HG03558 (cell line): ENCODE results near the gene ATP9A.
"Not testable (repeated sequence)": the region's sequence is repeated elsewhere in the genome, so short reads cannot be mapped to it uniquely, and the experiment has no call there.

Experiments
- ATAC-seq: cut with Tn5 transposase; IDR thresholded peaks from one replicate; pipeline ENCODE4 v1.9.1; 2021; ENCODE audit warnings: moderate number of reproducible peaks; ENCODE audit not compliant: unreplicated experiment; ENCODE audit errors: extremely low read depth

The ATP9A gene

DNA sequence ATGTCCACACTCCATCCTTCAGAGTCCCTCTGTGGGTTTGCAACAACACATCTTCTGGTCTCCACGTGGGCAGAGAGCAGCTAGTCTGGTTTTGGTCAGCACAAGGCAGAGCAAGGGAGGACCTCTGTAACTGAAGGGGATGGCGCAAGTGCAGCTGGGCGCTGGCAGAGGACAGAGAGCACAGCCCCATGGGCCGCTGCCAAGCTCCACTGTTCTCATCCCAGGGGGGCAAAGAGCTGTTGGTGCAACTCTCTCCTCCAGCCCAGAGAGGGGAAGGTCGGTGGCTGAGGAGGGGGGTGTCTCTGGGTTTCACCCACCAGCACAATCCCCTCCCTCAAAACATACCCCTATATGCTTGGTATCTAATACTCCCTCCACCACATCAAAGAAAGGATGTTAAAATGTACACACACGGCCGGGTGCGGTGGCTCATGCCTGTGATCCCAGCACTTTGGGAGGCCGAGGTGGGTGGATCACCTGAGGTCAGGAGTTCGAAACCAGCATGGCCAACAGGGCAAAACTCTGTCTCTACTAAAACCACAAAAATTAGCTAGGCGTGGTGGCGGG lies 9.1 kb downstream of the ATP9A start:
- ATAC-seq: no peak

DNA sequence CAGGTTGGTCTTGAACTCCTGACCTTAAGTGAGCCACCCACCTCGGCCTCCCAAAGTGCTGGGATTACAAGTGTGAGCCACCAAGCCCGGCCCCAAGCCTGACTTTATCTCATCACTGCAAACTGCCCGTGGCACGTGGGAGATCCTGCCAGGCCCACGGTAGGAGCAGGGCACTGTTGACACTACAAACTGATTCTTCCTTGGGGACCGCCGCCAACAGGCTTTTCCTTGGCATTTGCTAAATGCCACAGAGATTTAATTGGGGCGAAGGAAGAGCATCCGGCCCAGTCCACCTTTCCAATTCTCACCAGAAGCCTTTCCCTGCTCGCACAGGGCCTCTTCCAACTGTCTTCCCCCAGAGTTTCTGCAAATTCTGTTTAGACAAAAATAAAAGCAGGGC lies 11.0 kb downstream of the ATP9A start:
- ATAC-seq: no peak

DNA sequence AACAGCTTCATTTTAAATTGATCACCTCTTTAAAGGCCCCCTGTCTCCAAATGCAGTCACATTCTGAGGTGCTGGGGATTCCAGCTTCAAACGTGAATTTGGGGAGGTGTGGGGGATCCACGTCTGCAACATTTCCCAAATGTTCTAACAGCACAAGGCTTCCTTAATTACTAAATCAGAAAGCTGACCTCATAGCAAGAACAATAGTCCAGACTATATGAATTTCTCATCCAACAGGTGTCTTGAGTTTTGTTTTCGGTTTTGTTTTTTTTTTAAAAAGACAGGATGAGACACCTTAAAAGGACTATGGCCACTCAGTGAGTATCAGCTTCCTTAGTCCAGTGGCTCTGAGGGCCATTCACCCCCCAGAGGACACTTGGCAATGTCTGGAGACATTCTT lies 11.5 kb downstream of the ATP9A start:
- ATAC-seq: no peak

DNA sequence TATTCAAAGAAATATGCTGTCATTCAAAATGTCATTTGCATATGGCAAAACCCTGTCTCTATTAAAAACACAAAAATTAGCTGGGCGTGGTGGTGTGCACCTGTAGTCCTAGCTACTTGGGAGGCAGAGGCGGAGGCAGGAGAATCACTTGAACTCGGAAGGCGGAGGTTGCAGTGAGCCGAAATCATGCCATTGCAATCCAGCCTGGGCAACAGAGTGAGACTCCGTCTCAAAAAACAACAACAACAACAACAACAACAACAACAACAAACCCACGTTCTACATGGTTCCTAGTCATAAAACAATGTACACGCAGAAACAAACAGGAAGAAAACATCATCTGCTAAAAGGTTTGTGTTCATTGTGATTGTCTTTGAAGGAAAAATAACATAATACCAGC lies 15.0 kb downstream of the ATP9A start:
- ATAC-seq: not testable (repeated sequence)

DNA sequence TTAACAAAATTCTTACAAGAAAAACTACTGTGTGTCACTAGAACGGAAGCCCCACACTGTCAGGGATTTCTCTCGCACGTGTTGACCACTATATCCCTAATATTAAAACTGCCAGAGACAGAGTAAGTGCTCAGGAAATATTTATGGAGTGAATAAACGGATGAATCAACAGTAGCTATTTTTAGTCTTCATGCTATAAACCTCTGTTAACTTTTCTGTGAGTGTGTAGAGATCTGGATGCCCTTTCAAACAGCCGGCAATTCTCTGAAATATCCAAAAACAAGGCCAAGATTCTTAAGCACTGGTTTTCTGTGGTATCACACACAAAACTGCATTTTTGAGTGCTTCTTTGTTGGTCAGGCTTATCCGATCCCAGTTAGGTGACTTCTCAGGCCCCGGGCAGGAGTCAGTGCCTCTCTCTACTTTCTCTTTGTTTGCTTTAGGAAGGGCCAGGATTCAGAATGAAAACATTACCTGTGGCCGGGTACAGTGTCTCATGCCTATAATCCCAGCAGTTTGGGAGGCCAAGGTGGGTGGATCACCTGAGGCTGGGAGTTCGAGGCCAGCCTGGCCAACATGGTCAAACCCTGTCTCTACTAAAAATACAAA lies 15.7 kb downstream of the ATP9A start:
- no peak for ATAC-seq

DNA sequence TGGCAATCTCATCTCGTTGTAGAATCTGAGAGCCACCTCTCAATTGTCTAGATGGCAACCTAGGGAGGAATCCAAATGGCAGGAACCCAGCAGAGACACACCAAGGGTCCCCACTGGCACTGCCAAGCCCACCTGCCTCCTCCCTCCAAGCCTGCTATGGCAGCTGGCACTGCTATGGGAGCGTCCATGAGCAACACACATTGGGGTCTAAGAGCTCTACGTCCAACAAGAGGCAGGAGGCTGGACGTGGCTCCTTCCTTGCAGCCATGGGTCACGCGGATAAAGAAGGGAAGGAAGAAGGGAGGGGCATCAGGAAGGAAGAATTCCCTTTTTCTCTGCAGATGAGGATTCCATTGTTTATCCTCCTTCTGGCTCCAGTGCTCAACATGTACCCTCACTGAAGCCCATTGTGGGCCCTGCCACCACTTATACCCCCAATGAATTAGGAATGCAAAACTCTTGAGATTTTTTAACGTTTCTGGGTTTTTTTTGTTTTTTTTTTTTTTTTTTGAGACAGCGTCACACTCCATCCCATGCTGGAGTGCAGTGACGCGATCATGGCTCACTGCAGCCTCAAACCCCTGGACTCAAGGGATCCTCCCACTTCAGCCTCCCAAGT lies 17.3 kb downstream of the ATP9A start:
- ATAC-seq: no peak

DNA sequence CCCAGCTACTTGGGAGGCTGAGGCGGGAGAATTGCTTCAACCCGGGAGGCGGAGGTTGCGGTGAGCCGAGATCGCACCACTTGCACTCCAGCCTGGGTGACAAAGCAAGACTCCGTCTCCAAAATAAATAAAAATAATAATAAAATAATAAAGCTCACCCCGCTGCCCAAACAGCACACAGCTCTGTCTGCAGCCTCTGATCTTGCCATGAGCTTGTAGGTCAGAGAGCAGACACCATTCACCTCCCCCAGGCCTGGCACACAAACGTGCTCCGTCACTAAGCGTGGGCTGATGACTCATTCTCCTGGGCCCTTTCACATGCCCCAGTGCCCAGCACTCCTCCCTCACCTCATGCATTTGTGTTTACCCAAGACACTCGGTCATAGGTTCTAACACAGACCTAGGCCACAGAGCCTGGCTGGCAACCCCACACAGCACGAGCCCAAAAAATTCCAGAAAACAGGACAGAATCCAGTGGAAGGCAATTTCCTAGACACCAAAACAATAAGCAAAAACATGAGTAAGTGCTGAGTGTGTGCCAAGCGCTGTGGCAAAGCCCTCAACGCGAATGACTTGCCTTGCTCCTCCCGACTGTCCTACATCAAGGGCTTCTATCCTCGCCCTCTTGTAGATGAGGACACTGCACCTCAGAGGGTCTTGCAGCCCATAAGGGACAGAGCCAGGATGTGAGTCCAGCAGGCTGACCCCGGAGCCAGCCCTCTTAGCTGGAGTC lies 18.0 kb downstream of the ATP9A start:
- no peak for ATAC-seq

DNA sequence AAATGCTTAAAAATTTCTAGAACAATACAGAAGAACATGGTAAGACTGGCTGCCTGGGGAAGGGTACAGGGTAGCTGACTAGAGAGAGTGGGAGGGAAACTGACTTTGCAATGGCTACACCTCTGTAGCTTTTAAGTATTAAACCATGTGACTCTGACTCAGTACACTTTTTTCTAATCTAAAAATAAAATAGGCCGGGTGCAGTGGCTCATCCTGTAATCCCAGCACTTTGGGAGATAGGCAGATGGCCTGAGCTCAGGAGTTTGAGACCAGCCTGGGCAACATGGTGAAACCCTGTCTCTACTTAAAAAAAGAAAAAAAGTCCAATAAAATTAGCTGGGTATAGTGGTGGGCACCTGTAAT lies 18.5 kb downstream of the ATP9A start:
- no peak for ATAC-seq

DNA sequence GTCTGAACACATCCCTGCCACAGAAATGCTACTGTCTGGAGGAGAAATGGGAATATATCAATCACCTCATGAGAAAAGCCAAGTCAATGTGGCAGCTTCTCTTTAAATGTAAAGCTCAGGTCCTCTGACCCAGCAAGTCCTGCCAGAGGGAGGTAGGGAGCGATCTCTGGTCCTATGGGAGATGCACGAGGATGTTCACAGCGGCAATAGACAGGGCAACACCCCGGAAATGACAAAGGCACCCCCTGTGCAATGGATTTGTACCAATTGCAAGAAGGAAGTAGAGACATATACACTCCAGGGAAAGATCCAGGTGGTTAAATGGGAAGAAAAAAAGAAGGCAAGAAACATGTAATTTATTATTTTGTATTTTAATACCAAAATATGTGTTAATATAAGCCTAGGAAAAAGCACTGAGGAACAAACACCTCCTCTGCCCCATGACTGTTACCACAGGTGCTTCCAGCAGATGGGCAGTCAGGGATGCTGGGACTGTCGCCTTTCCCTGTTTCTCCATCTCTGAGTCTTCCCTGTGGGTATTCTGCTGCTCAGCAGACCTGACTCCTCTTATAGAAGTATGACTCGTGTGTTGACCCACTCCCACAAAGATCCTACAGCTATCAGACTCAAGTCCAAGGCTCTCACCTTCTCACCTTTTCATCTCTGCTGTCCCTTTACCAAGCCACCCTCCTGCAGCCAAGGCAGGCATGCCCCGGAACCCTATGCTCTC lies 20.8 kb downstream of the ATP9A start:
- ATAC-seq: no peak

DNA sequence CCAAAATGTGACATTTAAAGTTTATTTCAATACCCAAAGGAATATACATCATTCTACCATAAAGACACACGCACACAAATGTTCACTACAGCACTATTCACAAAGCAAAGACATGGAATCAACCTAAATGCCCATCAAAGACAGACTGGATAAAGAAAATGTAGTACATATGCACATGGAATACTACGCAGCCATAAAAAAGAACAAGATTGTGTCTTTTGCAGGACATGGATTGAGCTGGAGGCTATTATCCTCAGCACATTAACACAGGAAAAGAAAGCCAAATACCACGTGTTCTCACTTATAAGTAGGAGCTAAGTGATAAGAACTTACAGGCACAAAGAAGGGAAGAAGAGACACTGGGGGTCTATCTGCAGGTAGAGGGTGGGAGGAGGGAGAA lies 22.4 kb downstream of the ATP9A start:
- ATAC-seq: no peak

DNA sequence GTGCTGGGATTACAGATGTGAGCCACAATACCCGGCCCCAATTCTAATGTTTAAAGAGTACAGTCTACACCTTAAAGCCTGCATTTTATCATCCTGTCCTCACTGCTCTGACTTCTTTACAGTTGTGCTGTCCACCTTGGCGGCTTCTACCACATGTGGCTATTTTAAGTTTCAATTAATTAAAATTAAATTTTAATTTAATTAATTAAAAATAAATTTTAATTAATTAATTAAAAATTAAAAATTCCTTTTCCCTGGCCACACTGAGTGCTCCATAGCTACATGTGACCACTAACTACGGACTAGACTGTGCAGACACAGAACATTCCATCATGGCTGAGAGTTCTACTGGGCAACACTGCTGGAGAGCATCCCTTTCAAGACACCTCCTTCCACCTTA lies 27.4 kb downstream of the ATP9A start:
- no peak for ATAC-seq

DNA sequence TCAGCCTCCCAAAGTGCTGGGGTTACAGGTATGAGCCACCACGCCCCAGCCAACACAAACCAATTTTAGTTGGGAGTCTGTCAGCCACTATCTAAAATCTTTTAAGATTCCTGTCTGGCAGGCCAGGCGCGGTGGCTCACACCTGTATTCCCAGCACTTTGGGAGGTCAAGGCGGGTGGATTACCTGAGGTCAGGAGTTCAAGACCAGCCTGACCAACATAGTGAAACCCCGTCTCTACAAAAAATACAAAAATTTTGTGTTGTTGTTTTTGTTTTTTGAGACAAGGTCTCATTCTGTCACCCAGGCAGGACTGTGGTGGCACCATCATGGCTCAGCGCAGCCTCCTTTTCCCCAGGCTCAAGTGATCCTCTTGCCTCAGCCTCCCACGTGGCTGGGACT lies 27.9 kb downstream of the ATP9A start:
- ATAC-seq: not testable (repeated sequence)

DNA sequence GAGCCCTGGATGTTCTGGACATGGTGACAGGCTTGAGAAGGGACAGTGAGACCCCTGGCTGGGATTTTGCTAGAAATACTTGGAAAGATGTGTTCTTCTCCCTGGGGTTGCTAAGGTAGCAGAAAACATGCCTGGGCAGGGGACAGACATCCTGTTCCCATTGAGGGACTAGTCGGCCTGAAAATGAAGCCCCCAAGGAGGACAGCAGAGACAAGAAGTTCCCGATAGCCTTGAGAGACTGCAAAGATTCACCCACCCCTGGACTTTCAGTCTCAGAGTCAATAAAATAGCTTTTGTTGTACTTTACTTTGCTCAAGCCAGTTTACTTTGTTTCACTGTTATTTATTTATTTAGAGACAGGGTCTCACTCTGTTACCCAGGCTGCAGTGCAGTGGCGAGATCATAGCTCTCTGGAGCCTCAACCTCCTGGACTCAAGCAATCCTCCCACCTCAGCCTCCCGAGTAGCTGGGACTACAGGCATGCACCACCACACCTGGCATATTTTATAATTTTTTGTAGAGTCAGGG lies 28.4 kb downstream of the ATP9A start:
- ATAC-seq: no peak

DNA sequence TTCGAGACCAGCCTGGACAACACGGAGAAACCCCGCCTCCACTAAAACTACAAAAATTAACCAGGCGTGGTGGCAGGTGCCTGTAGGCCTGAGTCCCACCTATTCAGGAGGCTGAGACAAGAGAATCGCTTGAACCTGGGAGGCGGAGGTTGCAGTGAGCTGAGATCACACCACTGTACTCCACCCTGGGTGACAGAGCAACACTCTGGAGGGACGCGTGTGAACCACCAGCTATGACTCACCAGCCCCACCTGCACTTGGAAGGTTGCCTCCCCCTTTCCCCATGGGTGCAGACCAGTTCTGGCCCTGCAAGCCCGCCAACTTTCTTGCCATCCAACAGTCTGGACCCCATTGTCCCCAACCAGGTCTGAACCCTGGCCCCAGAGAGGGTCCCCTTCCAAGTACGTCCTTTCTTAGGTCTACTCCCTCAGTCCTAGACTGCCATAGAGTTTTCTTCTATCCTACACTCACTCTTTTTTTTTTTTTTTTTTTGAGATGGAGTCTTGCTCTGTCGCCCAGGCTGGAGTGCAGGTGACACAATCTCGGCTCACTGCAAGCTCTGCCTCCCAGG lies 29.2 kb downstream of the ATP9A start:
- ATAC-seq: no peak

DNA sequence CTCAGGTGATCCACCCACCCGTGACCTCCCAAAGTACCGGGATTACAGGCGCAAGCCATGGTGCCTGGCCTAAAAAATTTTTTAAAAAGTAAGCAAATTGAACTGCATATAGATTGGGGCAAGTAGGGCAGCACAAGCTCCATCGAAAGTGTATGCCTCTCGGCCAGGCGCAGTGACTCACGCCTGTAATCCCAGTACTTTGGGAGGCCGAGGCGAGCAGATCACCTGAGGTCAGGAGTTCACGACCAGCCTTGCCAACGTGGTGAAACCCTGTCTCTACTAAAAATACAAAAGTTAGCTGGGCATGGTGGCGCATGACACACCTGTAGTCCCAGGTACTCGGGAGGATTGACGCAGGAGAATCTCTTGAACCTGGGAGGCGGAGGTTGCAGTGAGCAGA lies 29.9 kb downstream of the ATP9A start:
- not testable (repeated sequence) for ATAC-seq

DNA sequence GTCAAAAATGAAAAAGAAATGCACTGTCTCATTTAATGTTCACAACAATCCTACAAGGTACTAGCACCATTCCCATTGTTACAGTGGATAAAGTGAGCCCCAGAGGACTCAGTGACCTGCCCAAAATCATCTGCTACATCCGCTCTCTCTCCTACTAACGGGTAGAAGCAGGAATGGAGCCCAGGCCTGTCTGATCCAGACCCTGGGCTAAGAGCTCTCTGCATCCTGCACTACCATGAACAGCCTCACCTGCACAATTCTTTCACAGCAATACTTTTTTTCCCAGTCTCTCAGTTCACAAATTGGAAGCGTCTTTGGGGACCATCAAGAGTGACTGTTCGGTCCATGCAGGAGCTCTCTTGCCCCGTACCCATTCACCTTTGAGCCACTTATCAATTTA lies 31.2 kb downstream of the ATP9A start:
- no peak for ATAC-seq

DNA sequence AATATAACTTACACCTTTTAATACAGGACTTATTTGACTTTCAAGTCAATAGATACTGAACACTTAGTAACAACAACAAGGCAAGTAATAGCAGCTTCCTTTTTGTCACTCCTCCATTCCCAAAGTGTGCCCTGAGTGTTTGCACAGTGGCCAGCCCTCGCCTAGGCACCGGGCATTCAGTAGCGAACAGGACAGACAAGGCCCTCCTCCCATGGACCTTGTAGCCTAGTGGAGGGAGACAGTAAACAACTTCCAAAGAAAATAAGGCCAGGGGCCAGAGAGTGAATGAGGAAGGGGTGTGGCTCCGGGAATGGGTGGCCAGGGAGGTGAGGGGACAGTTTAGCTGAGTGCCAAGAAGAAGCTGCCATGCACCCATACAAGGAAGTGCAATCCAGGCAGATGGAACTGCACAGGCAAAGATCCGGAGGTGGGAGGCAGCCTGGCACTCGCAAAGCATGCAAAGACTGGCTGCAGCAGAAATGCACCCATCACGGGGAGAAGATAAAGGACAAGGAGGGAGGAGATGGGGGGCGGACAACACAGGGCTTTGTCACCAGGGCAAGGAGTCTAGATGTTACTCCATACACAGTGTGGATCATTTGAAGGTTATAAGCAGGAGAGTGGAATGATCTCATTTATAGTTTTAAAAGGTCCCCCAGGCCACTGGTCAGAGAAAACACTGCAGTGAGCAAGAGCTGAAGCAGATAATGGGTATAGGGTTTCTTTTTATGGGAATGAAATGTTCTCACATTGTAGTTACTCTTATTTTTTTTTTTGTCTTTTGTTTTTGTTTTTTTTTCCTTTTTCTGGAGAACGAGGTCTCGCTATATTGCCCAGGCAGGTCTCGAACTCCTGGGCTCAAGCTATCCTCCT lies 32.2 kb downstream of the ATP9A start:
- ATAC-seq: no peak

DNA sequence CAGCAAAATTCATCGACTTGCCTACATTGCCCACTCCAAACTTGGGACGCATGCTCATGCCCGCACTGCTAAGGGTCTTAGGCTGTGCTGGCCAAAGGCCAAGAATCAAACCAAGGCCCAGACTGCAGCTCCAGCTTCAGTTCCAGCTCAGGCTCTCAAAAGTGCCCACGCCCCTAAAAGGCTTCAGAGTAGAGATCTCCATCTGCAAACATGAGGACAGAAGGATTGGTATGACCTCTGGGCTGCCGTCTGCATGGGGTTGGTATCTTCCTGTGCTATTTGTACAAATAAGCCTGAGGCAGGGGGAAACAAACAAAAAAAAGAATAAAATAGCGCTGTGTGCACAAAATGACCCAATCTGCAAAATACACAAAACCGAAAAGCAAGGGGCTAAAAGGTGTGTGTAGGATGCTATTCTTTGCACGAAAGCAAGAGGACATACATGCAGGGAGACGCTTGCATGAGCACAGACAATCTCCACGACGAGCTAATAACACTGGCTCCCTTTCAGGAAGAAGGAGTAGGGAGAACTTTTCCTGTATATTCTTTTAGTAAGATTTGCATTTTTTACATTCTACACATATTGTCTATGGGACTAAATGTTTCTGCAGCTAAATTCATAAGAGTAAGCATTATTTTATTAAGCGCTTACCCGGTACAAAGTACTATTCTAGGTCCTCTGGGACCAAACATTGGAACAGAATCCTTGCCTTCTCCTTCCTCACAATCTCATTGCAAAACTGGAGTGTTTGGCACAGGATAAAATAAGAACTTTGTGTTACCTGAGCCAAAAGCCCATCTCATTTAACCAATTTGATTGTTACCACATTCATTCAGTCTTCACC lies 33.1 kb downstream of the ATP9A start:
- no peak for ATAC-seq

DNA sequence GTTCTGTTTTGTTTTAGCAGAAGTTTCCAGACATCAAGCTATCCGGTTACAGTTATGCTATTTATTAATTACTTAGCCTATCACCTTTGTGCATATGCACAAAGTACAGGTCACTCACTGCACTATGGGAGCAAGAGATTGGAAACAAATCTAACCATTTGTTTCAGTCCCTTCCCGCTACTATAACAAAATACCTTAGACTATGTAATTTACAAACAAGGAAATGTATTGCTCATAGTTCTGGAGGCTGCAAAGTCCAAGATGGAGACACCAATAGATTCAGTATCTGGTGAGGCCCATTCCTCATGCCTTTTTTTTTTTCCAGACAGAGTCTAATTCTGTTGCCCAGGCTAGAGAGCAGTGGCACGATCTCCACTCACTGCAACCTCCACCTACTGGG lies 35.1 kb downstream of the ATP9A start:
- ATAC-seq: no peak
